LNCaP clone FGC (cell line): Measurements from ENCODE around the gene TOM1.
"Not testable (repeated sequence)": the region's sequence is repeated elsewhere in the genome, so short reads cannot be mapped to it uniquely, and the experiment has no call there.

Experiments
- DNase-seq: peaks from one replicate; pipeline ENCODE4 v3.0.0-alpha.2; 2011; ENCODE audit warnings: low read depth
- H3K4me3 ChIP-seq: 2 replicates; pipeline ENCODE4 v1.5.1; 2011; ENCODE audit warnings: mild to moderate bottlenecking, low read depth, low read length, control low read depth
- TF ChIP-seq, protein P1 (sequence below): IDR thresholded peaks from 2 replicates; pipeline ENCODE4 v1.5.1; 2012; ENCODE audit warnings: mild to moderate bottlenecking; ENCODE audit not compliant: control insufficient read depth, insufficient read depth; ENCODE audit errors: extremely low read depth

The TOM1 gene

DNA sequence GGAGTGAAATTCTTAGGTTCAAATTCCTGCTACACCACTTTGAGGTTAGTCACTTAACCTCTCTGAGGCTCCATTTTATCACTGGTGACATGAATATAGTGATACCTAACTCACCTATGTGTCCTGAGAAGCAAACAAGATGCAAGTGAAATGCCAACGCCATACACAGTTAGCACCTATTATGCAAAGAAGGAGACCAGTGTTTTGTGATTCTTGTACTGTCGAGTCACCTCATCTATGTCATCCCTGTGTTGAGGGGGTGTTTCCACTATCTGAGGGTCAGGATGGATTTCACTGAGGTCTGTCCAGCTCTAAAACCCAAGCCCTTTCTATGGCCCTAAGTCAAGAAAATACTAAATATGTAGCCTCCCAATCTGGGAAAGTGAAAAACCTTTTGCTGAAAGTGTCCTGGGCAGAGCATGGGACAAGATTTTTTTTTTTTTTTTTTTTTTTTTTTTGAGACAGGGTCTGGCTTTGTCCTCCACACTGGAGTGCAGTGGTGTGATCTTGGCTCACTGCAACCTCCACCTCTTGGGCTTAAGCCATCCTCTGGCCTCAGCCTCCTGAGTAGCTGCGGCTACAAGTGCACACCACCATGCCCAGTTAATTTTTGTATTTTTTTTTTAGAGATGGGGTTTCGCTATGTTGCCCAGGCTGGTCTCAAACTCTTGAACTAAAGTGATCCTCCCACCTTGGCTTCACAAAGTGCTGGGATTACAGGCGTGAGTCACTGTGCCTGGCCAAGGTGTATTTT lies 95.3 kb downstream of the TOM1 start:
- no peak overlapping the region for H3K4me3 ChIP-seq
- DNase-seq, result no peak
- TF ChIP-seq, protein P1, sequence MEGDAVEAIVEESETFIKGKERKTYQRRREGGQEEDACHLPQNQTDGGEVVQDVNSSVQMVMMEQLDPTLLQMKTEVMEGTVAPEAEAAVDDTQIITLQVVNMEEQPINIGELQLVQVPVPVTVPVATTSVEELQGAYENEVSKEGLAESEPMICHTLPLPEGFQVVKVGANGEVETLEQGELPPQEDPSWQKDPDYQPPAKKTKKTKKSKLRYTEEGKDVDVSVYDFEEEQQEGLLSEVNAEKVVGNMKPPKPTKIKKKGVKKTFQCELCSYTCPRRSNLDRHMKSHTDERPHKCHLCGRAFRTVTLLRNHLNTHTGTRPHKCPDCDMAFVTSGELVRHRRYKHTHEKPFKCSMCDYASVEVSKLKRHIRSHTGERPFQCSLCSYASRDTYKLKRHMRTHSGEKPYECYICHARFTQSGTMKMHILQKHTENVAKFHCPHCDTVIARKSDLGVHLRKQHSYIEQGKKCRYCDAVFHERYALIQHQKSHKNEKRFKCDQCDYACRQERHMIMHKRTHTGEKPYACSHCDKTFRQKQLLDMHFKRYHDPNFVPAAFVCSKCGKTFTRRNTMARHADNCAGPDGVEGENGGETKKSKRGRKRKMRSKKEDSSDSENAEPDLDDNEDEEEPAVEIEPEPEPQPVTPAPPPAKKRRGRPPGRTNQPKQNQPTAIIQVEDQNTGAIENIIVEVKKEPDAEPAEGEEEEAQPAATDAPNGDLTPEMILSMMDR, result no peak

DNA sequence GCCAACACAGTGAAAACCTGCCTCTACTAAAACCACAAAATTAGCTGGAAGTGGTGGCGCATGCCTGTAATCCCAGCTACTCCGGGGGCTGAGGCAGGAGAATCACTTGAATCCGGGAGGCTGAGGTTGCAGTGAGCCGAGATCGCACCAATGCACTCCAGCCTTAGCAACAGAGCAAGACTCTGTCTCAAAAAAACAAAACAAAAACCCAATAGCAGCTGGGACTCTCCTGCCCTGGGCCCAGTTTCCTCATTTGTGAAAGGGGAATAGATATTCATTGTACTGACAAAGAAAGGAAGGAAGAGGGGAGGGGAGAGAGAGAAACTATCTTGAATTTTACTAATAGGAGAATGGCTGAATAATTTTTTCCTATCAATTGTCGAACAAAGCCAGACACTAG lies 96.9 kb downstream of the TOM1 start:
- H3K4me3 ChIP-seq, DNase-seq: not testable (repeated sequence)

DNA sequence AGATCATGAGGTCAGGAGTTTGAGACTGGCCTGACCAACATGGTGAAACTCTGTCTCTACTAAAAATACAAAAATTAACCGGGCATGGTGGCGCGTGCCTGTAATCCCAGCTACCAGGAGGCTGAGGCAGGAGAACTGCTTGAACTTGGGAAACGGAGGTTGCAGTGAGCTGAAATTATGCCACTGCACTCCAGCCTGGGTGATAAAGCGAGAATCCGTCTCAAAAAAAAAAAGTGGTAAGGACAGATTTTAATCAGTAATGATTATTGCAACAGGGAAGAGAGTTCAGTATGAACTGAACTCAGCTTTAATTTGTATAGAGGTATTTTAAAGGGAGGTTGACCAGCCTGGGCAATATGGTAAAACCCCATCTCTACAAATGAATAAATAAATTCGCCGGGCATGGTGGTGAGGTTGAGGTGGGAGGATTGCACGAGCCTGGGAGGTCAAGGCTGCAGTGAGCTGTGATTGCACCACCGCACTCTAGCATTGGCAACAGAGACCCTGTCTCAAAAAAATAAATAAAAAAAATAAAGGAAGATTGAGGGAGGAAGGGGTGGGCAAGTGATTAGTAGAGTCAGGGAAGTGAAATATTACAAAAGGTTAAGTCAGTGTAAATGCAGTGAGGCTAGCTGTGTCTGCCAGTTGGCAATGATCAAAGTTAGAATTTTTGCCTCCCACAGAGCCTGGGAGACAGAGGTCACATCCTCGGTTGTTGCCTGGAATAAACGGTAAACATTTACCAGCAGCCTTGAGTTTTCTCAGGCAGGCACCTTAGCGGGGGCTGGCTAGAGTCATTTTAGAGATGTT lies 97.6 kb downstream of the TOM1 start:
- TF ChIP-seq, protein P1, result no peak
- no peak for DNase-seq
- H3K4me3 ChIP-seq, result no peak overlapping the region
